ENCODE results near the gene B3GALT5.

- TF ChIP-seq CTCF (IDR thresholded peaks at IDR 0.05; ENCODE audit: insufficient read depth, low read depth, low read length) = no peak
- no peak for TF ChIP-seq EZH2 (IDR thresholded peaks at IDR 0.05; ENCODE audit: insufficient read depth, low read length)
Observed at GRCh38 chr21:39631842-39632562, 19.3 kb downstream of the B3GALT5 start.
